ENCODE data around the gene CEACAM19. TPM values are rescaled to one million over a fixed set of nuclear protein-coding genes. Genes with fewer than 3 reads are reported as not detected.
A peak's percentile ranks its signal among the peaks of the same experiment; 100 is the strongest.
"Not testable (repeated sequence)": the region's sequence is repeated elsewhere in the genome, so short reads cannot be mapped to it uniquely, and the experiment has no call there.

Gene CEACAM19
- total RNA-seq, 1 experiment from 2014 or later, result 1.8 TPM

DNA sequence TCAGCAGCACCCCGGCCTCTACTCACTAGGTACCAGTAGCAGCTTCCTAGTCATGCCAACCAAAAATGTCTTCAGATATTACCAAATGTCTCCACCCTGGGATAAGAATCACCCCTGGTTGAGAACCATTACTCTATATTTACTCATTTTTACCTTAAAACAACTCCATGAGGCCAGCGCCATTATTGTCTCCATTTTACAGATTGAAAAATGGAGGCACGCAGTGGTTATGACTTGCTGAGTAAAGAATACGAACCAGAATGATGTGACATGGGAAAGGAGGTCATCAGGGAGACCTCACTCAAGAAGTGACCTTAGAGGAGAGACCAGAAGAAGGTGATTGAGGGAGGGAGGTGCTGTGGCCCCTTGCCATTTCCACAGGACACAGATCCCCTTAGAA is 2.2 kb downstream of the CEACAM19 start:
- no peak for DNase-seq (ENCODE audit: low read depth)

- DNase-seq (ENCODE audit: low read depth), result no peak
Observed at GRCh38 chr19:44675521-44675920, 4.2 kb downstream of the CEACAM19 start.

DNA sequence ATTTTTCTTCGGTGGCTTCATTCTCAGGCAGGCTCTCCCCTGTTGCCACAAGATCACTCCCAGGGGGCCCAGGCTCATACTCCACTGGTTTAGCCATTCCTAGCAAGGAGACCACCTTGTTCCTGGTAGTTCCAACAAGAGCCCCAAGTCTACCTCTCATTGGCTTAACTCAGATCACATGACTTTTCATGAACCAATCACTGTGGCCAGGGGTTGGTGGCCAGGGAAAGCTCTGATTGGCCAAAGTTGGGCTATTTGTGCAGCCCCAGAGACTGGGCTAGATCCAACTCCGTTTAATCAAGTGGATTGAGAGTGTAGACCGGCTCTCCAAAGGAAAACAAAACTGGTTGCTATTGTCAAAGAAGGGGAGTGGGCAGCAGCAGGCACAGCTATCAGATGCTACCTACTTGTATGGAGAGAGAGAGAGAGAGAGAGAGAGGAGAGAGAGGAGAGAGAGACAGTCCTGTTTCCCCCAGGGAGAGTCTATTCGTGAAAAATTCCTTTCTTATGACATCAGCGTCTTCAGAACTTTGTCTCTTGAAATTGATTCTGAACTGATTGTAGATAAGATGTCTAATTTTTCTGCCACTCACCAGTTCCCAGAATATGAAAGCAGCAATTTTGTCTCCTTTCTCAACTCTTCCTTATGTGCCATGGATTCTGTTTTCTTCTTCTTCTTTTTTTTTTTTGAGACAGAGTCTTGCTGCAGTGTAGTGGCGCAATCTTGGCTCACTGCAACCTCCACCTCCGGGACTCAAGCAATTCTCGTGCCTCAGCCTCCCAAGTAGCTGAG is 5.9 kb downstream of the CEACAM19 start:
- peak; percentile 88 for DNase-seq (ENCODE audit: low read depth)

DNA sequence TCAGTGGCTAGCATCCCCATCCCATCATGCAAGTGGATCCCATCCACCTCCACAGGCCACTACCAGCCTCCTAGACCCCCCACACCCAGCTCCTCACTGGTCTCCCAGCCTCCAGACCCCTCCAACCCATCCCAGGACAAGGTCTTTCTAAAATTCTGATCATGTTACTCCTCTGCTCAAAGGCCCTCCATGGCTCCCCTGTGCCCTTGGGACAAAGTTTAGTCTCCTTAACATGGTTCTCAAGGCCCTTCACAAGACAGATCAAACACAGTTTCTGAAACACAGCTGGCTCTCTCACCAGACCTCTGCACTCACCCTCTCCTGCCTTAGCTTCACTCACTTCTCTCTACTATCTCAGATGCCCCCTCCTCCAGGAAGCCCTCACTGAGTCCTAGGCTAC is 9.3 kb downstream of the CEACAM19 start:
- no peak for DNase-seq (ENCODE audit: low read depth)

- no peak for DNase-seq (ENCODE audit: low read depth)
Observed at GRCh38 chr19:44681992-44682790, 10.9 kb downstream of the CEACAM19 start.

DNA sequence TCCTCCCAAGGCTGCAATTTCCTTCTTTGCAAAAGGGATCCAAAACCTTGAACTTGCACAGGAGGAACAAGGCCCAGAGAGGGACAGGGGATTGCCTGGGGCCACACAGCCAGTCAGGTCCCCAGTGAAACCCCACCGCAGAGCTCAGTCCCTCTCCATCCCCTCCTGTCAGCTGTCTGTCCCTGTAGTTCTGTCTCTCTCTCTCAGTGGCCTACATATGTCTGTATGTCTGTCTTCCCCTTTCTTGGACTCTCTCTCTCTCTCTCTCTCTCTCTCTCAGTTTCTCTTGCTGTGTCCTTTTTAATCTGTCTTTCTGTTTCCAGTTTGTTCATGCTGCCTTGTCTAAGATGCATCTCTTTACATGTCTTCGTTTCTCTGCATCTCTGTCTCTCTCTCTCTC is 11.5 kb downstream of the CEACAM19 start:
- no peak for DNase-seq (ENCODE audit: low read depth)

GRCh38 chr19:44683434-44684210 is 12.3 kb downstream of the CEACAM19 start:
- DNase-seq (ENCODE audit: low read depth), result no peak

- not testable (repeated sequence) for DNase-seq (ENCODE audit: low read depth)
Observed at GRCh38 chr19:44684396-44684795, 13.1 kb downstream of the CEACAM19 start.

DNA sequence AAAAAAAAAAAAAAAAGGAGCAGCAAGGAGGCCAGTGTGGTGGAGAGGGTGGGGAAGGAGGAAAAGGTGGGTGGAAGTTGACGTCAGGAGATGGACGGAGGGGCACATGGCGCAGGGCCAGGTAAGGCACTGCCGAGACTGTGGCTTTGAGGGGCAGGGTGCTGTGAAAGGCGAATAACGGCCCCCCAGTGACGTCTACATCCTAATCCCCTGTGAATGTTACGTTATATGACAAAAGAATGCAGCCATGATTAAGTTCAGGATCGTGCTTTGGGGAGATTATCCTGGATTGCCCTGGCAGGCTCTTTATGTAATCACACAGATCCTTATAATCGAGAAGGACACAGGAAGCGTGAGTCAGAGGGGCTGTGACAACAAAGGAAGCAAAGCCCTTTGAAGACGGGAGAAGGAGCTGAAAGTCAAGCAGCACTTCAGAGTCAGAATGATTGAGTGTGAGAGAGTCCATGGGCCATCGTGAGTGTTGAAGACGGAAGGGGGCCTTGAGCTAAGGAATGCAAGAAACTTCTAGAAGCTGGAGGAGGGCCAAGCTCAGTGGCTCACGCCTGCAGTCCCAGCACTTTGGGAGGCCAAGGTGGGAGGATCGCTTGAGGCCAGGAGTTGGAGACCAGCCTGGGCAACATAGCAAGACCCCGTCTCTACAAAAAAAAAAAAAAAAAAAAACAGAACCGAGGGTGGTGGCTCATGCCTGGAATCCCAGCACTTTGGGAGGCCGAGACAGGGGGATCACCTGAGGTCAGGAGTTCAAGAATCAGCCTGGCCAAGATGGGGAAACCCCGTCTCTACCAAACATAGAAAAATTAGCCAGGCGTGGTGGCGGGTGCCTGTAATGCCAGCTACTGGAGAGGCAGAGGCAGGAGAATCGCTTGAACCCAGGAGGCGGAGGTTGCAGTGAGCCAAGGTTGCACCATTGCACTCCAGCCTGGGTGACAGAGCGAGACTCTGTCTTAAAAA is 13.9 kb downstream of the CEACAM19 start:
- DNase-seq (ENCODE audit: low read depth), result peak; percentile 99

GRCh38 chr19:44685877-44686276 is 14.6 kb downstream of the CEACAM19 start:
- peak; percentile 79 for DNase-seq (ENCODE audit: low read depth)

DNA sequence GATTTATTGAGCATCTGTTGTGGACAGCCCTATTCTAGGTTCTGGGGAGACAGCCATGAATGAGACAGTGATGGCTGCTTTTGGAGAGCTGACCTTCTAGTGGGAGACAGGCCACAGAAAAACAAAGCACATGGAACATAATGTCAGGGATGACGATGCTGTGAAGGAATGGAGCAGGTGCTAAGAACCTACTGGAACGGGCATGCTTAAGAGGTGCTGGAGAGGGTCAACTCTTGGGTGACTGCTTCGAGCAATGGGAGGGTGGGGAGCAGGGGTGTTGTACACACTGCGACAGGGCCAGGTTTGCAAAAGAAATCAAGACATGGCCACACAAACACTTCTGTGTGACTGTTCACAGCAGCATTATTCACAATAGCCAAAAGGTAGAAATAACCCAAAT is 15.6 kb downstream of the CEACAM19 start:
- no peak for DNase-seq (ENCODE audit: low read depth)

GRCh38 chr19:44687888-44688287 is 16.6 kb downstream of the CEACAM19 start:
- DNase-seq (ENCODE audit: low read depth), result no peak

- DNase-seq (ENCODE audit: low read depth), result peak; percentile 71
Observed at GRCh38 chr19:44689290-44690130, 18.2 kb downstream of the CEACAM19 start.

- DNase-seq (ENCODE audit: low read depth), result no peak
Observed at GRCh38 chr19:44690131-44690440, 18.8 kb downstream of the CEACAM19 start.

DNA sequence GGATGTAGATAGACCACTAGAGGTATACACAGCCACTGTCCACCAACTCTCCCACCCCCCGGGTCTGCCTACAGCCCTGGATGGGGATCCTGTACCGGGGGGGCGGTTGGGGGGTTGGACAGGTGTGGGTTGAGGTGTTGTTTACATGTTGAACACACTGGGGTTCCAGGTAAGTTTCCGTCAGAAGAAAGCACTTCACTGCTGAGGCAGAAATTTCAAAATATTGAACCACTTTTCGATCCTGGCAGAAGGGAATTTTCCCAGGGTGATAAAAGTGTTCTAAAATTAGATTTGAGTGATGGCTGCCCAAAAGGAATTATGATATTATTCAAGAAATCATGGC is 21.1 kb downstream of the CEACAM19 start:
- no peak for DNase-seq (ENCODE audit: low read depth)

DNA sequence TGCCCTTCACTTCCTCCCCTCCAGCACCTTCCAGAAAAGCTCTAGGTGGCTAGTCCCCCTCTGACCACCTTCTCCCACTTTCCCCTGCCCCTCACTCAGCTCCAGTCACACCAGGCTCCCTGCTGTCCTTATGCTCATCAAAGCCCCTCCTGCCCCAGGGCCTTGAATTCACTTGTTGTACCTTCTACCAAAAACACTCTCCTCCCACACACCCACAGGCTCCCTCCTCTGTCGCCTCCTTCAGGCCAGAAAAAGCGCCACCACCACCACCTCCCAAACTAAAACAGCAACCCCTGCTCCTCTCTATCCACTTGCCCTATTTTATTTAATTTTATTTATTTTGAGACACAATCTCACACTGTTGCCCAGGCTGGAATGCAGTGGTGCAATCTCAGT is 22.9 kb downstream of the CEACAM19 start:
- no peak for DNase-seq (ENCODE audit: low read depth)

GRCh38 chr19:44696939-44697669 is 25.8 kb downstream of the CEACAM19 start:
- DNase-seq (ENCODE audit: low read depth), result no peak

- DNase-seq (ENCODE audit: low read depth), result no peak
Observed at GRCh38 chr19:44697670-44698034, 26.4 kb downstream of the CEACAM19 start.

DNA sequence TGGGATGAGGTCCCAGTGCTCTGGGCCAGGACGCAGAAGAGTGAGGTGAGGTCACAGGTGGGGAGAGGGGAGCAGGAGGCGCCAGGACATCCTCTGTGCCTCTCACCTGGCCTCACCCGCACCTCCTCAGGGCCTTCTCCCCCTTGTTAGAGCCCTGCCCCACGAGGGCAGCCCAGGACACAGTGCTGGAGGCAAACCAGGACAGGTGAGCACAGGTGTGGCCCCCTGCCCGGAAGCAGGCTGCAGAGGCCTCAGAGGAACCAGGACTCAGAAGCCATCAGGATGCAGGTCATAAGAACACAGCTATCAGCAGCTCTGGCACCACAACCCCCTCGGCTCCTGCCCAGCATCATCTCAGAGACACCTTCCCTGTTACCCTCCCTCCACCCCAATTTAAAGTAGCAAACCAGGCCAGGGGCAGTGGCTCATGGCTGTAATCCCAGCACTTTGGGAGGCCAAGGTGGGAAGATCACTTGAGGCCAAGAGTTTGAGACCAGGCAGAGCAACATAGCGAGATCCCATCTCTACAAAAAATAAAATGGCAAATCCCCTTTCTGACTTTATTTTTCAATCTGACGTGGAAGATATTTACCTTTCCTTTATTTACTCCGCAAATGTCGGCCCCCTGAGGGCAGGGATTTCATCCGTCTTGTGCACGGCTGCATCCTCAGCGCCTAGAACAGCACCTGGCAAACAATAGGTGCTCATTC is 27.4 kb downstream of the CEACAM19 start, which contains the start of gene CEACAM16:
Gene CEACAM16 (plus strand): TSS at position 660 of the 710 bp plus-strand sequence. CDS start 2,306 bp downstream, outside the sequence.
- no peak for DNase-seq (ENCODE audit: low read depth)

Measured in M059J (cell line).